MM.1S (cell line): ENCODE results near the gene PKD1.

Source experiments
- DNase-seq: peaks from one replicate; pipeline ENCODE4 v3.0.0-alpha.2; 2015
- H2AFZ ChIP-seq: fragments of 300-600 bp; sonication (generic); 2 replicates; pipeline ENCODE4 v1.6.0; 2016; ENCODE audit warnings: antibody characterized with exemption, low read length
- H3F3A ChIP-seq: fragments of 300-600 bp; sonication (generic); 2 replicates; pipeline ENCODE4 v1.6.1; 2016; ENCODE audit warnings: mild to moderate bottlenecking, antibody characterized with exemption, low read length, moderate library complexity, mixed read lengths; ENCODE audit not compliant: insufficient read depth
- H3K27ac ChIP-seq: fragments of 300-600 bp; sonication (generic); 2 replicates; pipeline ENCODE4 v1.5.1; 2016; ENCODE audit warnings: mild to moderate bottlenecking, low read length
- H3K27me3 ChIP-seq: fragments of 300-600 bp; sonication (generic); replicated peaks from 2 replicates; pipeline ENCODE4 v1.6.0; 2016; ENCODE audit warnings: low read length; ENCODE audit not compliant: insufficient read depth
- H3K36me3 ChIP-seq: fragments of 300-600 bp; sonication (generic); replicated peaks from 2 replicates; pipeline ENCODE4 v1.6.1; 2016; ENCODE audit warnings: mild to moderate bottlenecking, low read length, mixed read lengths; ENCODE audit not compliant: insufficient read depth
- H3K4me1 ChIP-seq: fragments of 300-600 bp; sonication (generic); 2 replicates; pipeline ENCODE4 v1.6.1; 2016; ENCODE audit warnings: low read length, mixed read lengths
- H3K4me2 ChIP-seq: fragments of 300-600 bp; sonication (generic); 2 replicates; pipeline ENCODE4 v1.6.0; 2016; ENCODE audit warnings: low read depth, low read length
- H3K4me3 ChIP-seq: fragments of 300-600 bp; sonication (generic); 2 replicates; pipeline ENCODE4 v1.5.1; 2016; ENCODE audit warnings: low read length, mixed read lengths
- H3K79me2 ChIP-seq: fragments of 300-600 bp; sonication (generic); 2 replicates; pipeline ENCODE4 v1.6.1; 2016; ENCODE audit warnings: mixed run types, low read length, mixed read lengths
- H3K9ac ChIP-seq: fragments of 300-600 bp; sonication (generic); 2 replicates; pipeline ENCODE4 v1.6.1; 2016; ENCODE audit warnings: low read length, mixed read lengths
- H3K9me2 ChIP-seq: fragments of 300-600 bp; sonication (generic); replicated peaks from 2 replicates; pipeline ENCODE4 v1.6.1; 2016; ENCODE audit warnings: mild to moderate bottlenecking, low read length, mixed read lengths; ENCODE audit not compliant: insufficient read depth
- H3K9me3 ChIP-seq: fragments of 300-600 bp; sonication (generic); replicated peaks from 2 replicates; pipeline ENCODE4 v1.6.1; 2016; ENCODE audit warnings: mild to moderate bottlenecking, low read length, mixed read lengths; ENCODE audit not compliant: insufficient read depth
- H4K20me1 ChIP-seq: fragments of 300-600 bp; sonication (generic); 2 replicates; pipeline ENCODE4 v1.6.1; 2016; ENCODE audit warnings: mild to moderate bottlenecking, low read length, moderate library complexity, mixed read lengths; ENCODE audit not compliant: insufficient read depth
- EZH2 ChIP-seq: fragments of 300-600 bp; sonication (generic); optimal IDR thresholded peaks from 2 replicates; pipeline ENCODE3; 2017; ENCODE audit warnings: low read depth, mild to moderate bottlenecking, antibody characterized with exemption, low read length, mixed read lengths
- EZH2phosphoT487 ChIP-seq: fragments of 300-600 bp; sonication (generic); IDR thresholded peaks from 2 replicates; pipeline ENCODE4 v1.6.1; 2018; ENCODE audit warnings: antibody characterized with exemption, low read length
- TF ChIP-seq, protein P1 (sequence below): fragments of 300-600 bp; sonication (generic); IDR thresholded peaks from 2 replicates; pipeline ENCODE4 v1.5.1; 2016; ENCODE audit warnings: antibody characterized with exemption, low read length, mixed read lengths

PKD1 gene

DNA sequence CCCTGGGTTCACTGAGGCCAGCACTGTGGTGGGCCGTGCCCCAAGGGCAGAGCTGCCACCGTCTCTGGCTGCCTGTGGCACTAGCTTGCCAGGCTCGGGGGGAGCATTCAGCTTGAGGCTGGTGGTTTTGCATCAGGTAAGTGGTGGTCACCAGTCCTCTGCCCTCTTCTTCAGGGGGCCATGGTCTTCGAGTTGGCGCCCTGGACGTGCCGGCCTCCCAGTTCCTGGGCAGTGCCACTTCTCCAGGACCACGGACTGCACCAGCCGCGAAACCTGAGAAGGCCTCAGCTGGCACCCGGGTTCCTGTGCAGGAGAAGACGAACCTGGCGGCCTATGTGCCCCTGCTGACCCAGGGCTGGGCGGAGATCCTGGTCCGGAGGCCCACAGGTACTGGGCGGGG, 55.7 kb downstream of the PKD1 start:
- no peaks in the 10 kb centered on the region for H3K9me2 ChIP-seq
- no peaks in the 10 kb centered on the region for H3K4me1 ChIP-seq

DNA sequence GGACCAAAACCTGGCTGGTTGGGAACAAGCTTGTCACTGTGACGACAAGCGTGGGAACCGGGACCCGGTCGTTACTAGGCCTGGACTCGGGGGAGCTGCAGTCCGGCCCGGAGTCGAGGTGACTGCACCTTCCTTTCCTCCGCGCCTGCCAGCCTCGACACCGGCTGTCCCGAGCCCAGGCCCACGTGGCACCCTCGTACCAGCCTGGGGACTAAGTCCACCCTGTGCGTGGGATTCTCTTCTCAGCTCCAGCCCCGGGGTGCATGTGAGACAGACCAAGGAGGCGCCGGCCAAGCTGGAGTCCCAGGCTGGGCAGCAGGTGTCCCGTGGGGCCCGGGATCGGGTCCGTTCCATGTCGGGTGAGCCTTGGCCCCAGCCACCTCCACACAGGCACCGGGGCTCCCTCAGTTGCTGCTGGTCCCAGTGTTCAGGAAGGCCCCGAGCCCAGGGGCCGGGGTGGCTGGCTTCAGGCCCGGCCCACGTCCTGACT, 56.3 kb downstream of the PKD1 start:
- Histone ChIP-seq H3K4me1 (no peaks in the 10 kb centered on the region), H3K79me2 (no peaks in the 10 kb centered on the region), H3K9me2 (no peaks in the 10 kb centered on the region), H3K36me3 (no peaks in the 10 kb centered on the region), H3K27me3 (no peaks in the 10 kb centered on the region), H3K4me3 (no peak overlapping the region), H3F3A (no peaks in the 10 kb centered on the region), H3K4me2 (no peak overlapping the region), H4K20me1 (no peaks in the 10 kb centered on the region), H3K9ac (no peak overlapping the region), H3K9me3 (no peaks in the 10 kb centered on the region), H2AFZ (no peak overlapping the region), H3K27ac (no peak overlapping the region)
- no peak for DNase-seq
- no peak for TF ChIP-seq EZH2
- TF ChIP-seq, protein P1, sequence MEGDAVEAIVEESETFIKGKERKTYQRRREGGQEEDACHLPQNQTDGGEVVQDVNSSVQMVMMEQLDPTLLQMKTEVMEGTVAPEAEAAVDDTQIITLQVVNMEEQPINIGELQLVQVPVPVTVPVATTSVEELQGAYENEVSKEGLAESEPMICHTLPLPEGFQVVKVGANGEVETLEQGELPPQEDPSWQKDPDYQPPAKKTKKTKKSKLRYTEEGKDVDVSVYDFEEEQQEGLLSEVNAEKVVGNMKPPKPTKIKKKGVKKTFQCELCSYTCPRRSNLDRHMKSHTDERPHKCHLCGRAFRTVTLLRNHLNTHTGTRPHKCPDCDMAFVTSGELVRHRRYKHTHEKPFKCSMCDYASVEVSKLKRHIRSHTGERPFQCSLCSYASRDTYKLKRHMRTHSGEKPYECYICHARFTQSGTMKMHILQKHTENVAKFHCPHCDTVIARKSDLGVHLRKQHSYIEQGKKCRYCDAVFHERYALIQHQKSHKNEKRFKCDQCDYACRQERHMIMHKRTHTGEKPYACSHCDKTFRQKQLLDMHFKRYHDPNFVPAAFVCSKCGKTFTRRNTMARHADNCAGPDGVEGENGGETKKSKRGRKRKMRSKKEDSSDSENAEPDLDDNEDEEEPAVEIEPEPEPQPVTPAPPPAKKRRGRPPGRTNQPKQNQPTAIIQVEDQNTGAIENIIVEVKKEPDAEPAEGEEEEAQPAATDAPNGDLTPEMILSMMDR = no peak
- no peak for TF ChIP-seq EZH2phosphoT487

More for the DNA sequence above, 55.7 kb downstream of the PKD1 start:
- no peak overlapping the region for H3K9ac ChIP-seq
- H3K27me3 ChIP-seq = no peaks in the 10 kb centered on the region
- no peaks in the 10 kb centered on the region for H3K36me3 ChIP-seq
- no peak overlapping the region for H3K27ac ChIP-seq
- no peaks in the 10 kb centered on the region for H3K9me3 ChIP-seq
- DNase-seq = no peak
- no peak overlapping the region for H2AFZ ChIP-seq
- no peaks in the 10 kb centered on the region for H3K79me2 ChIP-seq
- no peaks in the 10 kb centered on the region for H3F3A ChIP-seq
- no peak overlapping the region for H3K4me3 ChIP-seq
- H4K20me1 ChIP-seq = no peaks in the 10 kb centered on the region
- no peak overlapping the region for H3K4me2 ChIP-seq
- TF ChIP-seq EZH2 (no peak), EZH2phosphoT487 (no peak)
- TF ChIP-seq, protein P1 = no peak

DNA sequence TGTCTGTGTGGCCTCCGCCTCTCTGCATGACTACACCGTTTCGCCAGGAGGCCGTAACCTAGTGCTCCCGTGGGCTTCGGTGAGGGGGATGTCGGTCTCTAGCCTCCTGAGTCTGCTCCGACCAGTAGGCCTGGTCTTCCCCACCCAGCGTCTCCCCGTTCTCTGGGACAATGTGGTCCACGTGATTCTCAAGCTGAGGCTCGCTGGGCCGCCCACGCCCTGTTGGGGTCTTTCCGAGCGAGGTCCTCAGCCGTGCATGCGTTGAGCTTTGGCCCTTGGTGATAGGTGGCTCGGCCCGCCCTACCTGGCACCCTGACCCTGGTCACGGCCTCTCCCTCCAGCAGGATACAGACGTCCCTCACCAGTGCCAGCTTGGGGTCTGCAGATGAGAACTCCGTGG, 57.0 kb downstream of the PKD1 start:
- H3K36me3 ChIP-seq = no peaks in the 10 kb centered on the region
- H2AFZ ChIP-seq = no peak overlapping the region
- H3K27me3 ChIP-seq = no peaks in the 10 kb centered on the region
- no peak overlapping the region for H3K4me2 ChIP-seq
- no peak overlapping the region for H3K9ac ChIP-seq
- H3K27ac ChIP-seq = no peak overlapping the region
- H3K79me2 ChIP-seq = no peaks in the 10 kb centered on the region
- no peaks in the 10 kb centered on the region for H3K9me2 ChIP-seq
- no peaks in the 10 kb centered on the region for H3K4me1 ChIP-seq
- no peaks in the 10 kb centered on the region for H4K20me1 ChIP-seq
- no peak for TF ChIP-seq EZH2
- H3F3A ChIP-seq = no peaks in the 10 kb centered on the region
- H3K9me3 ChIP-seq = no peaks in the 10 kb centered on the region
- H3K4me3 ChIP-seq = no peak overlapping the region
- DNase-seq = no peak

DNA sequence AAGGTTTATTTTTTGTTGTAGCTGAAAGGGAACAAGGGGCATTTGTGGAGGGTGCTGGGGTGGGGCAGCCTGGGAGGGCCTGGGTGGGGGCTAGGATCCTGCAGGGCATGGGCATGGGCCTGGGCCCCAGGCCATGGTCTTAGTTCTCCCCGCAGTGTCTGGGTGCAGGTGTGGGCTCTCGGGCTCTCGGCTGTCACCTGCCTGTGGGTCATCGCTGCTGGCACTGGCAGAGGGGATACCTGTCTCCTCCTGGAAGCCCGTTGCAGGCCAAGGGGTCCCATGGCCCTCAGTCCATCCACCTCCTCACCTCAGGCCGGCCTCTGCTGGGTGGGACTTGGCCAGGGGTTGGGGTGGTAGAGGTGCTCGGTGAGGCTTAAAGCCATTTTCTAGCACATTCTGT, 57.6 kb downstream of the PKD1 start:
- no peak for DNase-seq
- H3K4me2 ChIP-seq = no peak overlapping the region
- no peaks in the 10 kb centered on the region for H4K20me1 ChIP-seq
- no peak overlapping the region for H3K27ac ChIP-seq
- no peaks in the 10 kb centered on the region for H3F3A ChIP-seq
- no peaks in the 10 kb centered on the region for H3K36me3 ChIP-seq
- H3K4me1 ChIP-seq = no peaks in the 10 kb centered on the region
- no peaks in the 10 kb centered on the region for H3K27me3 ChIP-seq
- H3K9ac ChIP-seq = no peak overlapping the region
- H3K4me3 ChIP-seq = no peak overlapping the region
- TF ChIP-seq EZH2phosphoT487 (no peak), EZH2 (no peak)
- TF ChIP-seq, protein P1 = no peak
- no peaks in the 10 kb centered on the region for H3K9me3 ChIP-seq
- no peaks in the 10 kb centered on the region for H3K79me2 ChIP-seq
- no peak overlapping the region for H2AFZ ChIP-seq
- H3K9me2 ChIP-seq = no peaks in the 10 kb centered on the region
